ENCODE data around the gene ACSS1.

The ACSS1 gene

GRCh38 chr20:25018841-25019240, 39.1 kb downstream of the ACSS1 start:
- H3K4me3 ChIP-seq (ENCODE audit: low read depth, low read length): no peak overlapping the region
- DNase-seq (ENCODE audit: low read depth): no peak

GRCh38 chr20:25018425-25018824, 39.5 kb downstream of the ACSS1 start:
- H3K4me3 ChIP-seq (ENCODE audit: low read depth, low read length): no peak overlapping the region
- no peak for DNase-seq (ENCODE audit: low read depth)

- H3K4me3 ChIP-seq (ENCODE audit: low read depth, low read length): no peak overlapping the region
- no peak for DNase-seq (ENCODE audit: low read depth)
Observed at GRCh38 chr20:25017257-25017803, 40.6 kb downstream of the ACSS1 start.

GRCh38 chr20:25016471-25016870, 41.5 kb downstream of the ACSS1 start:
- no peak for DNase-seq (ENCODE audit: low read depth)
- H3K4me3 ChIP-seq (ENCODE audit: low read depth, low read length): no peak overlapping the region

GRCh38 chr20:25015986-25016385, 42.0 kb downstream of the ACSS1 start:
- no peak for DNase-seq (ENCODE audit: low read depth)
- no peak overlapping the region for H3K4me3 ChIP-seq (ENCODE audit: low read depth, low read length)

DNA sequence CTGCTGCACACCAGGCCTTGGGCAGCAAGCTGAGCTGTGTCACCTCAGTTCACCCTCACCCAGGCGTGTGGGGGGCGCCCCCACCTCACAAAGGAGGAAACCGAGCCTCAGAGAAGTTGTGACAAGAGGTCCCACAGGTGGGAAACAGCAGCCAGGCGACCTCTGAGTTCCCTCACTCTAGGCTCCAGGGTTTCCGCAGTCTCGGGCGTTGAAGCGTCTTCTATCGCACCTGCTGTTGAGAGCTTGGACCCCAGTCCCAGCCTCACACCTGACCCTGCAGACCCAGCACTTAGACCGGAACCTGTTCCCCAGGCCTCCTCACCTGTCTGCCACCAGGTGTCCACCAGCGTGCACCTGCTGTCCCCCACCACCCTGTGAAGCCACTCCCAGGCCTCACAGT, 43.1 kb downstream of the ACSS1 start:
- no peak overlapping the region for H3K4me3 ChIP-seq (ENCODE audit: low read depth, low read length)
- DNase-seq (ENCODE audit: low read depth): no peak

DNA sequence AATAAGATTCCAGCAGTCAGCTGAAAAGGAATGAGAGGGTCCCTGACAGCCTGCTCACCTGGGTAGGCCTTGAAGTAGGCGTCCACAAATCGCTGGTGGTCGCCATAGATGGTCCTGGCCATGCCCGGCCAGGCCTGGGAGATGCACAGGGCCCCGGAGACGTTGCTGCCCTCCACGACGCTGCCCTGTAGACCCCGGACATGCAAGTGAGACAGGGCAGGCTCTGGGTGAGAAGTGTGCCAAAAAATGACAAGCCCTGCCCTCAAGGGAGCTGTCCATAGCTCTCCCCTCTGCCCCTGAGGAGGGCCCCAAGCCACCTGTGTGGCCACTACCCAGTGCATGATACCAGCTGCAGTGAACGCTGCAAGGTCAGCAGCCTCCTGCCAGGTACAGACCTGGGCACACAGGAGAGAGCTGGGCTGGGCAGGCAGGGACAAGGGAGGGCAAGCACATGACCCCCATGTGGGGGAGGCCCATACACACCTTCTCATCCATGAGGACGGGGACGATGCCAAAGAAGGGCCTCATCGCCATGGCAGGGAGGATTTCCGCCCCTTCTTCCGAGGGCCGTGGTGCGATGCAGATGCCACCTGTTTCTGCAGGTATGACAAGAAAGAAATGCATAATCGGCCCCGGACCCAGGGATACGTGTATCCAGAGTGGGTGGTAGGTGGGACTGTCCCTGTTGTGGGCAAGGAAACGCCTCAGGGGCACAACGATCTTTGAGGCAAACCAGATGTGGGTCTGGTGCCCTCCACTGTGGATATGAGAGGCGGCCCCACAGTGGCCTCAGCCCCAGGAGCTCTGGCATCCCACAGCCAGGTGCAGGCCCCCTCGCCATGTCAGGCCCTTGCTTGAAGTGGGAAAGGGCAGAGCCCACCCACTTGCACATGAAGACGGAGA, 44.2 kb downstream of the ACSS1 start:
- no peak overlapping the region for H3K4me3 ChIP-seq (ENCODE audit: low read depth, low read length)
- DNase-seq (ENCODE audit: low read depth): no peak

GRCh38 chr20:25012616-25013189, 45.2 kb downstream of the ACSS1 start:
- DNase-seq (ENCODE audit: low read depth): no peak
- H3K4me3 ChIP-seq (ENCODE audit: low read depth, low read length): no peak overlapping the region

- no peak overlapping the region for H3K4me3 ChIP-seq (ENCODE audit: low read depth, low read length)
- no peak for DNase-seq (ENCODE audit: low read depth)
Observed at GRCh38 chr20:25011831-25012241, 46.1 kb downstream of the ACSS1 start.

- DNase-seq (ENCODE audit: low read depth): no peak
- no peak overlapping the region for H3K4me3 ChIP-seq (ENCODE audit: low read depth, low read length)
Observed at GRCh38 chr20:25011261-25011660, 46.7 kb downstream of the ACSS1 start.

GRCh38 chr20:25009218-25010145, 48.5 kb downstream of the ACSS1 start:
- no peak for DNase-seq (ENCODE audit: low read depth)
- no peak overlapping the region for H3K4me3 ChIP-seq (ENCODE audit: low read depth, low read length)

- DNase-seq (ENCODE audit: low read depth): no peak
- no peak overlapping the region for H3K4me3 ChIP-seq (ENCODE audit: low read depth, low read length)
Observed at GRCh38 chr20:25008388-25009217, 49.3 kb downstream of the ACSS1 start.

DNA sequence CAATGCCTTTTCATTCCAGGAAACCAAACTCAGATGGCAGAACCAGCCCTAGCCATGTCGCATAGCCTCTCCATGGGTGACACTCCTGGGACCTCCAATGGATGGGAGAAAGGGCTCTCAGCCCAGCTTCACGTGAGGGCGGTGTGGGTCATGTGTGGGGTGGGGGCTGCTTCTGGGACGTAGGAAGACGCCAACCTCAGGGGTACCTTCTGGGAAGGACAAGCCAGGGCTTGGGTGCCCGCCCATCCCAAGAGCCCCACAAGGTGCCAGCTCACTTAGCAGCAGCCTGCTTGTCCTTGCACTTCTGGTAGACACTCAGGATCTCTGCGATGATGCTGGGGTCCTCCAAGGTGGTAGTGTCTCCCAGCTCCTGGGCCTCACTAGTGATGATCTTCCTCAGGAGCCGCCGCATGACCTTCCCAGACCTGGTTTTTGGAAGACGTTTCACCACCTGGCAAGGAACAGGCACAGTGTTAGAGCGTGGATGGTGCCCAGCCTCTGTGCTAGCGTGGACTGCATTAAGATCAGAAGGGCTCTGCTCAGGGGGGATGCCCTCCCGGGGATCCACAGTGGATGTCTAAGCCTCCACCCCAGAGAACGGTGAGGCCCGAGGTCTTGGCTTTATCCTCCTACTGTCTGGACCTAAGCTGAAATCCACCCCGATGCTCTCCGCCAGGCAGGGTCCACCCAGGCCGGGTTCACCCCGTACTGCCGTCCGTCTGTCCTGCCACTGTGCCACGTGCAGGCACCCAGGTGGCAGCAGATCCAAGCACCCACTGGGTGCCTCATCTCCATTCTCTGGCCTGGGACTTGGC, 50.2 kb downstream of the ACSS1 start:
- no peak overlapping the region for H3K4me3 ChIP-seq (ENCODE audit: low read depth, low read length)
- no peak for DNase-seq (ENCODE audit: low read depth)

DNA sequence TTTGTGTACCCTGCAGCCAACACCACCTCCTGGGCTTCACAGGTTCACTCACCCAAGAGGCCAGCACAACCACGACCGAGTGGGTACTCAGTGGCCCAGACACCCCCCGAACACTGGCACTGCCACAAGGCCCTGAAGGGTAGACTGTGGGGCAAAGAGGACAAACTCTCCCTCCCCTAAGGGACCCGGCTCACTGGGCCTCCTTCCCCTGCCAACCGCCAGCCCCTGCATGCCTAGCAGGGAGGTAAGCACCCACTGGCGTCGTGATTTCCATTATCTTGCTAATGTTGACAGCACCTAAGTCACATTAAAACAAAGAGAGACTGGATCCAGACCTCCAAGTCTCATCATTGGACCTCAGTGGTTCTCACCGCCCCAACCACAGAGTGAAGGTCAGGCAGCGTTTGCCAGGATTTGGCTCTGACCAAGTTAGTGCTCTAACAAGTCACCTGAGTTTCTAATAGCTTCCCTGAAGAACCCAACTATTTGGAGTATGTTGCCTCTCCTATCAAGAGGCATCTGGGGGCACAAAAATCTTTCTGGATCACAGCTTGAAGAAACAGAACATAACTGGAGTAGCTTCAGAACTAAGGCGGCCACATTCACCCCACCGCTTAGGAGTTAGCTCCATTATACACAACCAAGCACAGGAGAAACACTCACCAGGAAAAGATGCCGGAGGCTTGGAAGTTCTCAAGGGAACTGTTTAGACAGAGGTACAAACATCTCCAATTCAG, 51.3 kb downstream of the ACSS1 start:
- DNase-seq (ENCODE audit: low read depth): no peak
- H3K4me3 ChIP-seq (ENCODE audit: low read depth, low read length): no peak overlapping the region

GRCh38 chr20:25005661-25006060, 52.3 kb downstream of the ACSS1 start:
- no peak for DNase-seq (ENCODE audit: low read depth)
- no peak overlapping the region for H3K4me3 ChIP-seq (ENCODE audit: low read depth, low read length)

GRCh38 chr20:25005220-25005619, 52.7 kb downstream of the ACSS1 start:
- DNase-seq (ENCODE audit: low read depth): no peak
- H3K4me3 ChIP-seq (ENCODE audit: low read depth, low read length): no peak overlapping the region

- no peak for DNase-seq (ENCODE audit: low read depth)
- no peak overlapping the region for H3K4me3 ChIP-seq (ENCODE audit: low read depth, low read length)
Observed at GRCh38 chr20:25003002-25003401, 54.9 kb downstream of the ACSS1 start.
